Transverse colon (tissue), 4 donors: ENCODE measurements around the gene CDH11. TPM values are rescaled to one million over a fixed set of nuclear protein-coding genes. Genes with fewer than 3 reads are reported as not detected.

Source experiments
- DNase-seq: peaks from one replicate; pipeline ENCODE4 v3.0.0-alpha.2; 2019
- H3K27ac ChIP-seq, 4 donors: fragments of 200-600 bp; sonication (generic); 2 replicates each; pipeline ENCODE4 v1.5.1; 2016 to 2018; ENCODE audit warnings: inconsistent platforms in 4 of 4
- H3K27me3 ChIP-seq: fragments of 200-600 bp; sonication (generic); 2 replicates; pipeline ENCODE4 v1.5.1; 2017; ENCODE audit warnings: inconsistent platforms
- H3K36me3 ChIP-seq, 4 donors: fragments of 200-600 bp; sonication (generic); 2 replicates each; pipeline ENCODE4 v1.5.1; 2017 to 2019; ENCODE audit warnings: inconsistent platforms in 4 of 4
- H3K4me1 ChIP-seq, 4 donors: fragments of 200-600 bp; sonication (generic); 2 replicates each; pipeline ENCODE4 v1.5.1; 2017 to 2020; ENCODE audit warnings: inconsistent platforms in 4 of 4
- H3K4me3 ChIP-seq, 4 donors: fragments of 200-600 bp; sonication (generic); 1 replicate in 1 of 4; 2 replicates in 3 of 4; pipeline versions ENCODE4 v1.5.1 to v1.6.1; 2017 to 2019; ENCODE audit warnings: inconsistent platforms in 4 of 4
- H3K9me3 ChIP-seq, 2 donors: fragments of 200-600 bp; sonication (generic); 2 replicates each; pipeline ENCODE4 v1.5.1; 2017 to 2019; ENCODE audit warnings: inconsistent platforms in 2 of 2
- CTCF ChIP-seq, 5 experiments: fragments of 200-600 bp in 3 of 5; fragments of 450-650 bp in 2 of 5; sonication (generic) in 3 of 5; IDR thresholded peaks; 1 replicate in 2 of 5; 2 replicates in 3 of 5; pipeline ENCODE4 v1.5.1; 2016 to 2017; ENCODE audit warnings: antibody characterized with exemption in 5 of 5, inconsistent platforms in 3 of 5, mild to moderate bottlenecking in 2 of 5, moderate library complexity in 1 of 5
- EP300 ChIP-seq: sonication (generic); formaldehyde crosslinking; IDR thresholded peaks from one replicate; pipeline ENCODE4 v1.6.1; 2017; ENCODE audit warnings: antibody characterized with exemption, low read depth
- POLR2A ChIP-seq: fragments of 450-650 bp; IDR thresholded peaks from one replicate; pipeline ENCODE4 v1.6.1; 2016; ENCODE audit warnings: antibody characterized with exemption, mild to moderate bottlenecking, moderate library complexity
- POLR2AphosphoS5 ChIP-seq, 3 donors: sonication (generic); formaldehyde crosslinking; IDR thresholded peaks; one replicate each; pipeline ENCODE4 v1.6.1; 2016; ENCODE audit warnings: antibody characterized with exemption in 3 of 3
- WGBS, 2 donors: methylation state at CpG; one replicate each; pipeline ENCODE4 v1.1.5; 2018; ENCODE audit warnings: low coverage in 1 of 2; 5-methylcytosine and 5-hydroxymethylcytosine counted together
- in situ Hi-C, 4 donors: fragments of 200-750 bp; cut with MboI; loops; one replicate each; pipeline versions ENCODE4 v1.15.0 to v1.15.1; 2017; ENCODE audit warnings: low sequenced_read_pairs in 3 of 4, low pct_ligation_motif_present in 1 of 4, low pct_unique_long_range_greater_than_20kb in 1 of 4
- intact Hi-C: fragments of 100-400 bp; cut with DNase I; formaldehyde crosslinking; loops from one replicate; pipeline ENCODE4 v1.15.1; 2023; ENCODE audit warnings: low total_unique reads
- total RNA-seq, 4 donors: library from RNA; depleted of rRNA; stranded (reverse); fragments of >200 nt; gene quantifications; one replicate each; pipeline ENCODE4 v1.1.0, GENCODE V29; 2016

Gene CDH11
- total RNA-seq, 4 donors from 2014 or later: 8.2 to 141 (median 9.2) TPM

DNA sequence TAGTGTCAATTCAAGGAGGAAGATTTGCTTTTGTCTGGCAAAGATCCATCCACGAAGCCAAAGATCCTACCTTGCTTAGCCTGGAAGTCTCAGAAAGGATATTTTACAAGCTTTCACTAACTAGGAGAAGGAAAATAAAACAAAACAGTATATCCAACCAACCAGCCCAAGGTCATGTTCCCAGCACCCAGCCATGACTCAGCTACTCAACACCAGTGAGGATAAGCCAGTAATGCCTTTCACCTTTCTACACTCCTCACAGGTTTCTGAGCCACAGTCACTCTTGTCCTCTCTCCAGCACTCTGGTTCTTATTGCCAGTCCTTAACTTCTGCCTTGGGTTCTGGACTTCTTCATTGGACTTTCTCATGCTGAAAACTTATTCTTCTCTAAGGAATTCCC is 116.2 kb downstream of the CDH11 start:
- intact Hi-C loops: no loop called here
- H3K9me3 ChIP-seq: no peaks in the 10 kb centered on the region
- H3K27me3 ChIP-seq: no peaks in the 10 kb centered on the region
- no peak overlapping the region for H3K4me3 ChIP-seq
- H3K36me3 ChIP-seq: no peaks in the 10 kb centered on the region
- no peak for DNase-seq
- H3K27ac ChIP-seq: no peak overlapping the region
- 52 to 90% methylated on average over 1 of the region's 1 CpG for WGBS, 2 donors
- TF ChIP-seq EP300 (no peak), POLR2A (no peak), CTCF (IDR thresholded peaks at IDR 0.05) (no peak), POLR2AphosphoS5 (IDR thresholded peaks at IDR 0.05) (no peak)
- peaks cover 0 to 4% (median 0%) of the 10 kb centered on the region in 4 donors for H3K4me1 ChIP-seq
- in situ Hi-C loops: no loop called here

DNA sequence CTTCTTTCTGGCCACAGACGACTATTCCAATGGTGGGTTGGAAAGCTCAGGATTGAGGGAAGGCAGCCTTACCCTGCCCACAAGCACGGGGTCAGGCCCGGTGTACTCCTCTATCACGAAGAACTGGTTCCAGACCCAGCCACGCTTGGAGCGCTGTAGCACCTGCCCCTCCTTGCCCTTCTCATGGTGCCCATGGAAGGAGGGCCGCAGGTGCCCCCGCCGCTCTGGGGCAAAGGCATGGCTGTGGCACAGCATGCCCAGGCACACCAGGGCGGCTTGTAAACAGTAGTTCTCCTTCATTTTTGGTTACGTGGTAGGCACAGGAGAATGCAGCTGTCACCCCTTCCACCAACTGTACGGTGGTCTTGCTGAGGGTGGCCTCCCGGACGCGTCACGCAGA is 117.3 kb downstream of the CDH11 start:
- H3K27me3 ChIP-seq: no peaks in the 10 kb centered on the region
- TF ChIP-seq CTCF (IDR thresholded peaks at IDR 0.05): no peak
- no peak for TF ChIP-seq EP300
- no peak for TF ChIP-seq POLR2A
- TF ChIP-seq POLR2AphosphoS5 (IDR thresholded peaks at IDR 0.05): no peak
- H3K4me3 ChIP-seq: no peak overlapping the region
- intact Hi-C loops (no loop called here), in situ Hi-C loops (no loop called here)
- H3K4me1 ChIP-seq: peaks cover 0 to 4% (median 0%) of the 10 kb centered on the region in 4 donors
- no peak overlapping the region for H3K27ac ChIP-seq
- DNase-seq: no peak
- 93% methylated on average over 16 of the region's 16 CpGs; no CpG with 5 or more reads in 1 of the 2 donors for WGBS, 2 donors
- H3K36me3 ChIP-seq: no peaks in the 10 kb centered on the region
- H3K9me3 ChIP-seq: no peaks in the 10 kb centered on the region

DNA sequence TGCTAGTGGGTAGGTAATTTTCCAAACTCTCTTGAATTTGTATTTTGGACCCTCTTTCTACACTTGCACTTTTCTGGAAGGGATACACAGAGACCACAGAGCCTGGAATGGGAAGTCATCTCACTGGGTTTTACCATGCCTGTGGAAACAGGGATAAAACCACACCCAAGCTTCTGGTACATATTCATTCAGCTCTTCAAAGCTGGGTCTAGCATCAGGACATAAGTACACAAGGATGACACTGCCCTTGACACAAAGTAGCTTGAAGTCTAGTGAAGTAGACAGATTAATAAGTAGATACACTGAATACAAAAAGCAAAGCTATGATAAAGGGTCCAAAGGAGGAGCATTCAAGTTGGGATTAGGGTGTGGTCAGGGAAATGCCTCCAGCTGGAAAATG is 118.2 kb downstream of the CDH11 start:
- TF ChIP-seq CTCF (IDR thresholded peaks at IDR 0.05) (no peak), EP300 (no peak), POLR2AphosphoS5 (IDR thresholded peaks at IDR 0.05) (no peak), POLR2A (no peak)
- H3K27ac ChIP-seq: no peak overlapping the region
- H3K27me3 ChIP-seq: no peaks in the 10 kb centered on the region
- DNase-seq: no peak
- H3K36me3 ChIP-seq: no peaks in the 10 kb centered on the region
- peaks cover 0 to 4% (median 0%) of the 10 kb centered on the region in 4 donors for H3K4me1 ChIP-seq
- intact Hi-C loops: no loop called here
- in situ Hi-C loops: no loop called here
- H3K4me3 ChIP-seq: no peak overlapping the region
- no peaks in the 10 kb centered on the region for H3K9me3 ChIP-seq

DNA sequence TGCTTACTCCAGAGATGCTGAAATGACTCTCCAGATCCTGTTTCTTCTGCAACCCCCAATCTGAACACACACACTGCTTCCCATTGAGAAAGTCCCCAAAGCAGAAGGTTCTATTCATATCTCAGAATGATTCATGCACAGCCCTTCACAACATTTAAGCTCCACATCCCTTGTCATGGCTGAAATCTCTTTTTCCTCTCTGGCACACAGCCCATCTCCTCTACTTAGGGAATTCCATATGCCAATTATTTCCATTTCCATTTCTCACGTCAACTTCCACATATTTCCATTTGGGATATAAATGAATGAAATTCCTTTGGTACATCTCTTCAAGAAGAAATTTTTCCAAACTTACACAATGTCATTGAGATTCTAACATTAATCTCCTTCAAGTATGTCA is 119.6 kb downstream of the CDH11 start:
- H3K4me3 ChIP-seq: no peak overlapping the region
- no peak overlapping the region for H3K27ac ChIP-seq
- 62 to 75% methylated on average over 1 of the region's 1 CpG for WGBS, 2 donors
- H3K4me1 ChIP-seq: peaks cover 0 to 7% (median 0%) of the 10 kb centered on the region in 4 donors
- TF ChIP-seq CTCF (IDR thresholded peaks at IDR 0.05) (no peak), POLR2A (no peak), EP300 (no peak), POLR2AphosphoS5 (IDR thresholded peaks at IDR 0.05) (no peak)
- H3K27me3 ChIP-seq: no peaks in the 10 kb centered on the region
- intact Hi-C loops (no loop called here), in situ Hi-C loops (no loop called here)
- no peak for DNase-seq
- H3K36me3 ChIP-seq: no peaks in the 10 kb centered on the region
- no peaks in the 10 kb centered on the region for H3K9me3 ChIP-seq
